Activated T-helper 1 cell treated with anti-CD3 and anti-CD28 coated beads, Interleukin-12 subunit alpha, Interleukin-12 subunit beta, Interleukin-2, Interleukin-4 antibody, amounts not matched to agents 30 ng/mL and 10 ng/mL and 1 ng/mL, durations not matched to agents 14 hours and 24 hours and 36 hours (primary cell): ENCODE data around the gene LPCAT1. TPM values are rescaled to one million over a fixed set of nuclear protein-coding genes. Genes with fewer than 3 reads are reported as not detected.
"Not testable (repeated sequence)": the region's sequence is repeated elsewhere in the genome, so short reads cannot be mapped to it uniquely, and the experiment has no call there.

Experiments used
- DNase-seq: peaks from one replicate; pipeline ENCODE4 v3.0.0; 2021; ENCODE audit warnings: low spot score
- H3K27ac Mint-ChIP-seq: one replicate; pipeline ENCODE4 v1.8.0; 2021; ENCODE audit warnings: mild to moderate bottlenecking, mixed read lengths
- H3K27me3 Mint-ChIP-seq: one replicate; pipeline ENCODE4 v1.8.0; 2022; ENCODE audit warnings: mild to moderate bottlenecking, moderate library complexity, mixed read lengths; ENCODE audit not compliant: insufficient read depth
- H3K36me3 Mint-ChIP-seq: one replicate; pipeline ENCODE4 v1.8.0; 2021; ENCODE audit warnings: low read depth, mixed read lengths
- H3K4me1 Mint-ChIP-seq: one replicate; pipeline ENCODE4 v1.8.0; 2021; ENCODE audit warnings: low read depth, mixed read lengths
- H3K4me3 Mint-ChIP-seq: one replicate; pipeline ENCODE4 v1.8.0; 2021; ENCODE audit warnings: mild to moderate bottlenecking, moderate library complexity, mixed read lengths
- H3K9me3 Mint-ChIP-seq: one replicate; pipeline ENCODE4 v1.8.0; 2021; ENCODE audit warnings: mixed read lengths
- intact Hi-C: fragments of 100-400 bp; cut with micrococcal nuclease; formaldehyde crosslinking; loops from one replicate; pipeline ENCODE4 v1.15.1; 2024
- total RNA-seq: library from RNA; stranded (reverse); gene quantifications from 2 replicates; pipeline ENCODE4 v1.2.3, GENCODE V29; 2022

Gene LPCAT1
- total RNA-seq, 1 donor from 2014 or later, result 103 TPM

DNA sequence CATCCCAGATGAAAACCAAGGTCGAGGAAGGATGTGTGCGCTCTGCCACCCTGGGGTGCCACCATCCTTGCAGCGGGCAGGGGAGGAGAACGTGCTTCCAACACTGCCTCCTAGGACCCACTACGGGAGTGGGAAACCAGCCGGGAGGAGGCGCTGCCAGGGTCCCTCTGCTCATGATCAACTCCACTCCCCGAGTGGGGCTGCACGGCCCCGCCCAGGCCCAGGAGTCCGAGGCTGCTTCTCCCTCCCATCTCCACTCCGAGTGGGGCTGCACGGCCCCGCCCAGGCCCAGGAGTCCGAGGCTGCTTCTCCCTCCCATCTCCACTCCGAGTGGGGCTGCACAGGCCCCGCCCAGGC is 48.2 kb downstream of the LPCAT1 start:
- H3K27me3 Mint-ChIP-seq, intact Hi-C loops, DNase-seq, H3K36me3 Mint-ChIP-seq, H3K4me1 Mint-ChIP-seq, H3K27ac Mint-ChIP-seq, H3K9me3 Mint-ChIP-seq, H3K4me3 Mint-ChIP-seq: not testable (repeated sequence)

DNA sequence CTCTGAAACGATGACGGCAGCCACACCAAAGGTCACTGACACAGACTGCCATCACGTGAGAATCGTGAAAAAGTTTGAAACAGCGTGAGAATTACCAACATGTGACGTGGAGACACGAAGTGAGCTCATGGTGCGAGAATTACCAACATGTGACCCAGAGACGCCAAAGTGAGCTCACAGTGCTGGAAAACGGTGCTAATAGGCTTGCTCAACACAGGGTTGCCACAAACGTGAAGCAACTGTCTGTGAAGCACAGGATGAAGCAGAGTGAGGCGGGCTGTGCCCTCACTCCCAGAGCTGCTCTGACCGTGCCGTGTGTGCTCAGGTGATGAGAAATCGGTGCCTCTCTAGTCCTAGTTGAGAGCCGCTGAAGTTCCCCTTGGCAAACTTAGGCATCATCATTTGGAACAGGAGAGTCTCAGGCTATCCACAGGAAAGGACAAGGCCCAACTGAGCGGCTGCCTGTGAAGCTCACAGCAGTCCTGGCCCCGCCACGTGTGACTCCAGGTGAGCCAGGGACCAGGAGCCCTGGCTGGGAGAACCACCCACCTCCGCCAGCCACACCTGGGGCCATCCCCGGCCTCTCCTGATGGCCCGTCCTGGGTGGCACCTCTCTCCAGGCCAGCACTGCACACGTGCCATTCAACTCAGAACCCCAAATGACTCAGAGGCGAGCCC is 48.8 kb downstream of the LPCAT1 start:
- no peak for DNase-seq
- H3K36me3 Mint-ChIP-seq, result peaks cover 2% of the 10 kb centered on the region
- H3K4me1 Mint-ChIP-seq, result no peaks in the 10 kb centered on the region
- H3K9me3 Mint-ChIP-seq, result no peaks in the 10 kb centered on the region
- intact Hi-C loops, result no loop called here
- H3K4me3 Mint-ChIP-seq, result no peak overlapping the region
- no peaks in the 10 kb centered on the region for H3K27me3 Mint-ChIP-seq
- H3K27ac Mint-ChIP-seq, result no peak overlapping the region

DNA sequence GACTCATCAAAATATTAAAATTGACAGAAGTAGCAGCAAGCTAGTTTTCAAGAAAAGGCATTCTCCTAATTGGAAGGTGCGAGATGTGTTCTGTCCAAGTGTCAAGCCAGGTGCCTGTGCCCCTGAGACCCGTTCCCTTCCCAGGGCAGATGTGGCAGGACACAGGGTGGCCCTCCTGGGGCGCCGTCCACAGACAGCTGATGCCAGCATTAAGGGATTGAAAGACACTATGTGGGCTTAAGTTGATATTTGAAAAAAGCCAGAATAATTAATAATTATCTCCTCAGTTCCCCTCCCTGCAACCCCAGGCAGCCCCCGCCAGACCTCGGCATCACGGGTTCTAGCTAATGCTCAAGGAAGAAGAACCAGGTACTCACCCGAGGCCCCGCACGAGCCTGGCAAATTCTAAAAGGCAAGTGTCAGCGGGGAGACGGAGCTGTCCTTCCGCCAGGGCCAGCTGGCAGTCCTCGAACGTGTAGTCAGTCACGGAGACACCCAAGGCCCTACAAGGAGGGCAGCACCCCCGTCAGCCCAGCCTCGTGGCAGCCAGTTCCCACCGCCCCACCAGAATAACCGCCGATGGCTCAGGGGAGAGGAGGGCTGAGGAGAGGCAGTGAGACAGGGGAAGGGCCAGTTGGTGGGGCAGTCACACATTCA is 49.4 kb downstream of the LPCAT1 start:
- Mint-ChIP-seq H3K9me3 (no peaks in the 10 kb centered on the region), H3K27me3 (no peaks in the 10 kb centered on the region), H3K4me1 (no peaks in the 10 kb centered on the region), H3K36me3 (peaks cover 2% of the 10 kb centered on the region), H3K4me3 (no peak overlapping the region), H3K27ac (no peak overlapping the region)
- no peak for DNase-seq
- intact Hi-C loops, result no loop called here

DNA sequence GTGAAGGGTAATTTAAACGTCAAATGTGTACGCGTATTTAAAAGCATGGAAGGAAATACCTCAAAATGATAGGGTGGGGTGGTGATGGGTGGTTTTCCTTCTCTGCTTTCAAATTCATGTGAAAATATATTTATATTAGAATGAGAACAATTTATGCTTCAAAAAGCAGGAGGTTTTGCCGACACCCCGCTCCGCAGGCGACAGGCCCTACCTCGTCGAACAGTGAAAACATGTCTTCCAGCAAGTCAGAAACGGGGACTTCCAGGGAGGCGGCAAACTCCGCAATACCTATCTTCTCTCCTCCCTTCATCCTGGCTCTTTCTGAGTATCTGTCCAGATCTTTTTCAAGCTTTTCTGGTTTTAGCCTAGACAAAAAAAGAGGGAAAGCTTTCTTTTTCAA is 50.0 kb downstream of the LPCAT1 start:
- Mint-ChIP-seq H3K4me1 (no peaks in the 10 kb centered on the region), H3K27ac (no peak overlapping the region), H3K36me3 (peaks cover 2% of the 10 kb centered on the region), H3K9me3 (no peaks in the 10 kb centered on the region), H3K27me3 (no peaks in the 10 kb centered on the region), H3K4me3 (no peak overlapping the region)
- intact Hi-C loops, result no loop called here
- no peak for DNase-seq

DNA sequence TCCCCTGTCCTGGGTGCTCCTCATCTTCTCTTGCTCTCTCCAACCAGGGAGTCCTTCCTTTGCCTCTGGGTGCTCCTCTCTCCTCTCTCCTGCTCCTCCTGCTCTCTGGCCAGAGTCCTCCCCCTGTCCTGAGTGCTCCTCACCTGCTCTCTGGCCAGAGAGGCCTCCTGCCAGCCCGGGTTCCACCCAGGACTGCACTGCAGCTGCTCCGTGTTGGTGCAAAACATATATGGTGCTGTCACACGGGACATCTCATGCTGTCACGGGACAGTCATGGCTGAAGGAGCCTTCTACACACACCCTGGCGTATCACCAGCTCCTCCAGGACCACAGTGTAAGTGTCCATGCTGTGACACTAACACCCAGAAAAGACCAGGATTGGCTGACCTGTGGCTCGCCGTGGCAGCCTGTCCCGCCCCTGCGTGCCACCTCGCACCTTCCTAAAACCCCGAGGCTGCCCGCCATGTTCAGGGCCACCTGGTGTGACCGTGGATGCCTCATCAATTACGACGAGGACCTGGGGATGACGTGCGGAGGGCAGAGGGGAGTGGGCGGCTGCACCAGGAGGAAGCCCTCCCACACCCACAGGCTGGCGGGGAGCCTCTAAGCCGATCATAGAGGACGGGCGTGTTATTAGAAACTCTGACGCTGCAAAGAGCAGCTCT is 50.7 kb downstream of the LPCAT1 start:
- intact Hi-C loops, result no loop called here
- DNase-seq, result no peak
- no peaks in the 10 kb centered on the region for H3K9me3 Mint-ChIP-seq
- no peaks in the 10 kb centered on the region for H3K27me3 Mint-ChIP-seq
- no peaks in the 10 kb centered on the region for H3K4me1 Mint-ChIP-seq
- no peak overlapping the region for H3K27ac Mint-ChIP-seq
- H3K36me3 Mint-ChIP-seq, result peaks cover 6% of the 10 kb centered on the region
- H3K4me3 Mint-ChIP-seq, result no peak overlapping the region

DNA sequence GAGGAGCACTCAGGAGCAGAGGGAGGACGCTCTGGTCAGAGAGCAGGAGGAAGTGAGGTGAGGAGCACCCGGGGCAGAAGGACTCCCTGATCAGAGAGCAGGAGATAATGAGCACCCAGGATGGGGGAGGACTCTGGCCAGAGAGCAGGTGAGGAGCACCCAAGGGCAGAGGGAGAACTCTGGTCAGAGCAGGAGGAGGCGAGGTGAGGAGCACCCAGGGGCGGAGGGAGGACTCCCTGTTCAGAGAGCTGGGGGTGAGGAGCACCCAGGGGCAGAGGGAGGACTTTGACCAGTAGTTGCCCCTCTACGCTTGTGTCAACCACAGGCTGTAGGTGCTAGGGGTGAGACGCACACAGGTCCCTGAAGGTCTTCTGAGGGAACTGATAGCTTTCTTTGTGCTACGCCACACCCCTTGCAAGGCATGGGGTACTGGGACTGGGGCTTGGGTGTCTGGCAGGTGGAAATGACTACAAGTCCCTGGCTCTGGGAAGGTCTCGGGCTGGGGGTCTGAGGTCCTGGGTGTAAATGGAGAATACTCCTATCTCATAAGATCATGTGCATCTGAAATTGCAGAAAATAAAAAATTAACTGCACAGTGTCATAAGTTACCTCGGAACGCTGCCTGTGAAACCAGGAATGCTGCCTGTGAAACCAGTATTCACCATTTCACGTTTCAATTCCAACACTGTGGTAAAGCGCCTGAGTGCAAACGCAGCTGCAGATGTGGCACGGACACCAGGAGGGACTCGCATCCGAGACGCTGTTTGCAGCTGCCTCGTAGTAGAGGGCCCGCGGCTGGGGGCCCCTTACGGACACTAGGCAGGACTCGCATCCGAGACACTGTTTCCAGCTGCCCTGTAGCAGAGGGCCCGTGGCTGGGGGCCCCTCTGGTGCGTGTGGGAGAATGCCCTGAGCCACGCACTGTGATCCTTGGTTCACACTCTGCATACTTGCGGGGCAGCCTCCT is 51.5 kb downstream of the LPCAT1 start:
- Mint-ChIP-seq H3K4me3 (no peak overlapping the region), H3K36me3 (peaks cover 7% of the 10 kb centered on the region), H3K27ac (no peak overlapping the region), H3K4me1 (no peaks in the 10 kb centered on the region), H3K9me3 (no peaks in the 10 kb centered on the region), H3K27me3 (no peaks in the 10 kb centered on the region)
- no peak for DNase-seq
- intact Hi-C loops, result no loop called here

DNA sequence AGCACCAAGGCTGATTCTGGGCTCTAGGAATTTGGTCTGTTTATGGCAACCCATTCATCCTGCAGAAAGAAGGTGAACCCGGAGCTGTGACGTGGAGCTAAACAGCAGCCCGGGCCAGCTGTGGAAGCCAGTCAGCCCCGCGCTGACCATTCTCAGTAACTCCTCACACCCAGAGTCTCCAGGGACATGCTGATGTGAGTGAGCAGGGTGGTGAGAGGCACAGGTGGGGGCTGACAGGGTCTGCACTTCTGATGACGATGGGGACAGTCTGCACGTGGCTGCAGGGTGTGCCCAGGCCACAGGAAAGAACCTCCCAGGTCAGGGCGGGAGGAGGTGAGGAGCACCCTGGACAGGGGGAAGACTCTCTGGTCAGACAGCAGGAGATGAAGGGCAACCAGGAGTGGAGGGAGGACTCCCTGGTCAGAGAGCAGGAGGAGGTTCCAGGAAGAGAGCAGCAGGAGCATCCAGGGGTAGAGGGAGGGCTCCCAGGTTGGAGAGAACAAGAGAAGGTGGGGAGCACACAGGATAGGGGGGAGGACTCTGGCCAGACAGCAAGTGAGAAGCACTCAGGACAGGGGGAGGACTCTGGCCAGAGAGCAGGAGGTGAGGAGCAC is 52.4 kb downstream of the LPCAT1 start:
- Mint-ChIP-seq H3K27me3 (no peaks in the 10 kb centered on the region), H3K27ac (no peak overlapping the region), H3K4me3 (no peak overlapping the region), H3K9me3 (no peaks in the 10 kb centered on the region), H3K4me1 (no peaks in the 10 kb centered on the region), H3K36me3 (peaks cover 9% of the 10 kb centered on the region)
- intact Hi-C loops, result no loop called here
- no peak for DNase-seq

DNA sequence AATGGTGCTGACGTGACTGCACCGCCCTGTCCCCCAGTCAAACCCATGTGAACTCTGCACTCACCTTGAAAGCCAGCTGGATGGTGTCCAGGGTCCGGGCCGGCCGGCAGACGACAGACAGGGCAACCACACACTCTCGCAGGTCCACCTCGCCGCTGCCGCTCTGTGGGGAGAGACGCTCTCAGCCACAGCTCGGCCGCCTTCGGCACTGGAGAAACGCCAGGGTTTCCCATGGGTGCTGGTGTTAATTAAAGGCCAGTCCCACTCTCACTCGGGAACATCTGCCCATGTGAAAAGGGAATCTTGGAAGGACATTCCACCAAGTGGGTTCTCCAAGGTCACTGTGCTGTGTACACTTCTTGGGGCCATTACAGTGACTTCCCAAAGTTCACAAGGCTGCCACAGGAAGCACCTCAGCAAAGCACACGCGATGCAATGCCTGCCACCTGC is 53.0 kb downstream of the LPCAT1 start:
- peaks cover 11% of the 10 kb centered on the region for H3K36me3 Mint-ChIP-seq

DNA sequence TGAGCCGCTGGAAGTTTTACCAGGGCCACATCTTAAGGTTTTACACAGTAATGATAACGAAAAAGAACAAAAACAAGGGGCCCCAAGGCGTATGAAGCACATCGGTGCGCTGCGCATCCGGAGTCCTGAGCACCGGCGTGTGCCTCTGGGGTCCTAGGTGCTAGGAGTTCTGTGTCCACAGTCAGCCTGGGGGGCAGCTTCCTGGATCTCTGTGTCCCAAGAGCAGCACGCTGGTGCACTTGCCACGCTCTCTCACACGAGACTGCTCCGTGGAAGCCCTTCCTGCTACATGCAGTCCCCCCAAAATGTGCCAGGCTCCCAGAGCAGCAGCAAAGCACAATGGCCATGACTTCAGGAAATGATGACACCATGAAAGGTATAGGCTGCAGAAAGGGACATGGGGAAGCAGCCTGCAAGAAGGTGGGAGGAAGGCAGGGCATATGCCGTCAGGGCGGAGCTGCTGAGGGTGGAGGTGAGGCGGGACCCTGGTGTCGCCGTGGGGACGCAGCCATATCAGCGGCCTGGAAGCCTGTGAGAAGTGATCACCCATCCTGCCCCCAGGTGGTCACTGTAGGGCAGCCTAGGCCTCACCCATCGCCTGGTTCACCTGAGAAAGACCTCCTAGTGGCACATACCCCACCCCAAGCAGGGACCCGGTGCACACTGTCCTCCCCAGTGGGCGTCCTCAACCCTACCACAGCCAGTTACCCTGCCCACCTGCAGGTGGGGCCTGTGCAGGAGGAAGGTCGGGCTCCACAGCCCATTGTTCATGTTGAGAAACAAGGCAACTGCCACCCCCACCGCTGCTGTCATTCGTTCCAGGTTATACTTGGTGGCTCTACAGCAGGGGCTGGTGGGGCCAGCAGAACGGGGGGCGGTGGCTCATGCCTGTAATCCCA is 54.9 kb downstream of the LPCAT1 start:
- Mint-ChIP-seq H3K36me3 (peaks cover 26% of the 10 kb centered on the region), H3K9me3 (peaks cover 10% of the 10 kb centered on the region), H3K4me3 (no peak overlapping the region), H3K27me3 (no peaks in the 10 kb centered on the region), H3K4me1 (no peaks in the 10 kb centered on the region), H3K27ac (no peak overlapping the region)
- no peak for DNase-seq
- intact Hi-C loops, result no loop called here

More for the DNA sequence above, 53.0 kb downstream of the LPCAT1 start:
- intact Hi-C loops, result no loop called here
- H3K27ac Mint-ChIP-seq, result no peak overlapping the region
- no peak overlapping the region for H3K4me3 Mint-ChIP-seq
- no peaks in the 10 kb centered on the region for H3K4me1 Mint-ChIP-seq
- H3K27me3 Mint-ChIP-seq, result no peaks in the 10 kb centered on the region
- DNase-seq, result no peak
- no peaks in the 10 kb centered on the region for H3K9me3 Mint-ChIP-seq

DNA sequence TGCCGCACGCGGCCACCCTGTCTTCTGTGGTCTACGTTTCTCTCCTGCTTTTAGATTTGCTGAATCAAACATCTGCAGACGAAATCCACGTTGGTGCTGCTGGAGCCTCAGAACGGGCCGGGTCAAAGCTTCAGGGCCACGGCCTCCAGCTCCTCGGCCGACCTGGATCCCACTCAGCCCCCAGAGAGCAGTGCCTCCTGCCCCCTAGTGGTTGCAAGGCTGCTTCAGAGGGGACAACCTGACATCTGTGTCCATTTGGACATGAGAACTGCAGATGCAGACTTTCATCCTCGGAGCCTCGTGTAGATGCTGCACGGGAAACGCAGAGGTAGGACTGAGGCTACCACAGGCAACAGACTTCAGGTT is 55.5 kb downstream of the LPCAT1 start:
- H3K27me3 Mint-ChIP-seq, result no peaks in the 10 kb centered on the region
- no peak overlapping the region for H3K27ac Mint-ChIP-seq
- DNase-seq, result no peak
- H3K4me1 Mint-ChIP-seq, result no peaks in the 10 kb centered on the region
- no peak overlapping the region for H3K4me3 Mint-ChIP-seq
- H3K36me3 Mint-ChIP-seq, result peaks cover 29% of the 10 kb centered on the region
- peaks cover 10% of the 10 kb centered on the region for H3K9me3 Mint-ChIP-seq
- intact Hi-C loops, result no loop called here

DNA sequence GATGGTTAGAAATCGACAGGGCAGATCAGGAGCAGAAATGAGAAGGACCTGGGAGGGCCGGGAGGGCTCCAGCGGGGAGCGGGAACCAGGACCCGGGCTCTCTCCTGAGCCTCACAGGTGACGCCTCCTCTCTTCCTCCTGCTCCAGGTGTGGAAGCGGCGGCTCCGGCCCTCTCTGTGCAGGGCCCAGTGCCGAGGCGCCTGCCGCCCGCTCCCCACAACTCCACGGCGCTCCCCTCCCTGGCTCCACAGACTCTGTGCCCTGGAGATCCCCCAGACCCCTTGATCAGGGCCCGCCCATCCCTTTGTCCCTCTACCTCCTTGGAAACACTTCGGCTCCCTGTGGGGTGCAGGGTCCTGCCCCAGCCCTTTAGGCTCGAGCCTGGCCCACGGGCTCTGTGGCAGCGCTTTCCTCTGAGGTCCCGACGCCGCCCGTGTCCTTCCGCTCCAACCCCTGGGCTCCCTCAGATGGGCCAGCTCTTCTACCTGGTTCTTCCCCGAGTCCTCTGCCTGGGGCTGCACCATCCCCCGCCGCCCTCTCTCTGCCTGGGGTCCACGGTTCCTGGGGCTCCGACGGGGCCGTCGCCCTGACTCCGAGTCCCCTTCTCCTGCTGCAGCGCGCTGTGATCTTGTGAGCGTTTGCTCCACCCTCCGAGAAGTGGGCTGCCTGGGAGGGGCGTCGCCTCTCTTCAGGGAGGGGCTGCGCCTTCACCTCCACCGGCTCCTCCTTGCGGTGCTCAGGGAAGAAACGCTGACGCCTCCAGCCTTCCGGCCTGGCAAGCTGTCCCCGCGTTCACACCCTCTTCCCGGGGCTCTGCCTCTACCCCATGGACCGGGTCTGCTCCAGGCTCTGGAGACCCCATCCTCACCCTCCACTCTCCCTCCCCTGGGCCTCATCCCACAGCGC is 56.2 kb downstream of the LPCAT1 start:
- Mint-ChIP-seq H3K27me3 (no peaks in the 10 kb centered on the region), H3K36me3 (peaks cover 28% of the 10 kb centered on the region), H3K4me3 (no peak overlapping the region), H3K9me3 (peaks cover 10% of the 10 kb centered on the region), H3K27ac (no peak overlapping the region), H3K4me1 (no peaks in the 10 kb centered on the region)
- no peak for DNase-seq
- intact Hi-C loops, result no loop called here
